Fibroblast of pulmonary artery (primary cell): ENCODE measurements around the gene SKA3.

Experiments used
- DNase-seq: peaks from one replicate; pipeline ENCODE4 v3.0.0-alpha.2; 2010; ENCODE audit warnings: low read depth
- H3K4me3 ChIP-seq: replicated peaks from 2 replicates; pipeline ENCODE4 v1.5.1; 2011; ENCODE audit warnings: low read depth, mild to moderate bottlenecking, control low read depth, low read length, moderate library complexity
- CTCF ChIP-seq: IDR thresholded peaks from 2 replicates; pipeline ENCODE4 v1.5.1; 2011; ENCODE audit warnings: mild to moderate bottlenecking, control low read depth, low read length, inconsistent platforms; ENCODE audit errors: missing control alignments

SKA3 gene

GRCh38 chr13:21134475-21134874 is 41.9 kb downstream of the SKA3 start:
- no peak for DNase-seq
- no peak overlapping the region for H3K4me3 ChIP-seq
- no peak for TF ChIP-seq CTCF

- TF ChIP-seq CTCF: no peak
- no peak overlapping the region for H3K4me3 ChIP-seq
- DNase-seq: no peak
Observed at GRCh38 chr13:21133077-21133476, 43.3 kb downstream of the SKA3 start.

DNA sequence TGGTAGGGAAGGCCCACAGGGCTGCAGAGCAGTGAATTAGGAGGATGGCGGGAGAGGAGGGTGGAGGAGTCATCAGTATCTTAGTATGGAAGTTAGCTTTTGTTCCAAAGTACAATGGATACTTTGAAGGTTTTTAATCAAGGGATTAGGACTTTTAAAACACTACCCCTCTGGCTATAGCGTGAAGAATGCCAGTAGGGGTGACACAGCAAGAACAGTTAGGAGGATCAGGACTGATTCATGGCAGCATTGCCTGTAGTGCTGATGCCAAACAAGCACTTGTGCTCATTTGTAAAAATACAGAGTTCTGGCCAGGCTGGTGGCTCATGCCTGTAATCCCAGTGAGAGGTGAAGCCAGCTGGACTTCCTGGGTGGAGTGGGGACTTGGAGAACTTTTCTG is 46.2 kb downstream of the SKA3 start:
- no peak for DNase-seq
- H3K4me3 ChIP-seq: no peak overlapping the region
- TF ChIP-seq CTCF: no peak

GRCh38 chr13:21124852-21125251 is 51.5 kb downstream of the SKA3 start:
- H3K4me3 ChIP-seq: no peak overlapping the region
- TF ChIP-seq CTCF: no peak
- DNase-seq: peak; percentile 67

- TF ChIP-seq CTCF: no peak
- no peak for DNase-seq
- no peak overlapping the region for H3K4me3 ChIP-seq
Observed at GRCh38 chr13:21123956-21124355, 52.4 kb downstream of the SKA3 start.

DNA sequence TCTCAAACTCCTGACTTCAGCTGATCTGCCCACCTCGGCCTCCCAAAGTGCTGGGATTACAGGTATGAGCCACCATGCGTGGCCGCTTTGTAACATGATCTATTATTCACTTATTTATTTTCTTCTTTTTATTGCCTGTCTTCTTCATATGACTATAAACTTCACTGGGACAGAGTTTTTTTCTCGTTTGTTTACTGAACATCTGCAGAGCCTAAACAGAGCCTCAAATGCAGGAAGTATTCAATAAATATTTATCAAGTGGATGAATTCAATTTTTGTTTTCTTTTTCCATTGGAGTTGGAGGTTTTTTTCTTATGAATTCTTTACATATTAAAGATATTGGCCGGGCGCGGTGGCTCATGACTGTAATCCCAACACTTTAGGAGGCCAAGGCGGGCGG is 54.7 kb downstream of the SKA3 start:
- DNase-seq: no peak
- TF ChIP-seq CTCF: no peak
- H3K4me3 ChIP-seq: no peak overlapping the region

DNA sequence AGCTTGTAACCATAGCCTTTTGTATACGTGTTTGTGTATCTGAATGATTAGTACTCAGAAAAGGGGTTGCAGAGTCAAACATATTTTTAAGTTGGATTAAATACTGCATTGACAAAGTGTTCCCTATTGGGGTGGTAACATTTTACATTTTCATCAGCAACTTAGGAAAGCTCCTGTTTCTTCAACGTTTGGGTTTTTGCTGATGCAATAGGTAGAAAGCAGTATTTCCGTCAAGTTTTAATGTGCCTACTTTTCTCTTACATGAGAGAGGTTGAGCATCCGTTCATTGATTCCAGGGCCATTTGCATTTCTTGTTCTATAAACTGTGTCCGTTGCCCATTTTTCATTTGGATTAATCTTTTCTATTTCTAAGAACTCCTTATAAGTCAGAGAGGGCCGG is 56.2 kb downstream of the SKA3 start:
- no peak for DNase-seq
- no peak for TF ChIP-seq CTCF

More for the DNA sequence above, 56.2 kb downstream of the SKA3 start:
- no peak overlapping the region for H3K4me3 ChIP-seq
